ENCODE data around the gene NUP37. TPM values are rescaled to one million over a fixed set of nuclear protein-coding genes. Genes with fewer than 3 reads are reported as not detected.

NUP37 gene
- total and polyA plus RNA-seq, 2 of the 8 experiments (the other 6 are each of a cell fraction or from before 2014, with no cell fraction given): 53.5 to 71.0 TPM

- Histone ChIP-seq H2BK15ac (ENCODE audit: low read length) (no peak overlapping the region), H2AFZ (ENCODE audit: low read length) (no peak overlapping the region), H2AK5ac (ENCODE audit: low read depth, low read length) (no peak overlapping the region), H3K23ac (ENCODE audit: insufficient read length) (no peak overlapping the region), H3K4ac (replicated peaks; ENCODE audit: insufficient read length, low read depth, low read length) (no peak overlapping the region), H2BK120ac (replicated peaks; ENCODE audit: low read depth, low read length) (no peak overlapping the region), H3K27me3 (replicated peaks in 1 of 4; ENCODE audit: control insufficient read depth in 3 of 4, extremely low read depth in 1 of 4, insufficient read depth in 3 of 4, low read length in 3 of 4) (no peaks in the 10 kb centered on the region), H3K18ac (ENCODE audit: extremely low read depth, low read length) (no peak overlapping the region), H2BK12ac (ENCODE audit: low read depth, low read length) (no peak overlapping the region), H3K4me1 (replicated peaks in 1 of 4; ENCODE audit: control insufficient read depth in 3 of 4, insufficient read depth in 4 of 4, low read length in 3 of 4) (no peaks in the 10 kb centered on the region), H3K9me3 (ENCODE audit: insufficient read depth in 2 of 2, low read depth in 1 of 2, low read length in 1 of 2) (no peaks in the 10 kb centered on the region), H4K20me1 (replicated peaks in 1 of 2; ENCODE audit: control insufficient read depth in 1 of 2, insufficient read depth in 2 of 2, low read length in 2 of 2) (no peaks in the 10 kb centered on the region), H4K8ac (ENCODE audit: extremely low read depth, insufficient read depth, low read length) (no peak overlapping the region), H3K79me1 (ENCODE audit: low read depth, low read length) (no peaks in the 10 kb centered on the region), H2BK5ac (ENCODE audit: low read depth, low read length) (no peak overlapping the region), H3K14ac (ENCODE audit: insufficient read length) (no peak overlapping the region), H3K9ac (replicated peaks in 1 of 4; ENCODE audit: extremely low read depth in 1 of 4, low read depth in 3 of 4, low read length in 3 of 4) (no peak overlapping the region), H4K91ac (replicated peaks; ENCODE audit: insufficient read length, low read length) (no peak overlapping the region), H2BK20ac (ENCODE audit: low read length) (no peak overlapping the region), H3K56ac (replicated peaks; ENCODE audit: insufficient read length, low read depth, low read length) (no peak overlapping the region), H3K36me3 (ENCODE audit: control insufficient read depth in 2 of 4, insufficient read depth in 4 of 4, low read length in 3 of 4) (peaks cover 0 to 2% (median 0%) of the 10 kb centered on the region in 4 experiments; a peak in 3 of 8 replicates), H3K79me2 (ENCODE audit: control insufficient read depth in 1 of 2, insufficient read depth in 2 of 2, low read length in 2 of 2) (no peaks in the 10 kb centered on the region), H3K23me2 (ENCODE audit: low read depth, low read length) (no peaks in the 10 kb centered on the region), H3K27ac (ENCODE audit: low read depth, low read length) (no peak overlapping the region), H3K4me3 (ENCODE audit: extremely low read depth in 1 of 4, insufficient read depth in 2 of 4, low read depth in 3 of 4, low read length in 4 of 4) (no peak overlapping the region), H3K4me2 (ENCODE audit: insufficient read depth in 1 of 2, low read depth in 2 of 2, low read length in 2 of 2) (no peak overlapping the region), H4K5ac (ENCODE audit: insufficient read length, low read depth, low read length) (no peak overlapping the region)
- CTCF ChIA-PET (ENCODE audit: partially characterized antibody): no interaction called here
- no peak for DNase-seq (ENCODE audit: low read depth in 1 of 2, low spot score in 2 of 2)
- FAIRE-seq: no peak
- 93% methylated on average over 1 of the region's 1 CpG; no CpG with 5 or more reads in 1 of the 2 experiments for WGBS, 2 experiments (ENCODE audit: extremely low coverage in 1 of 2, insufficient coverage in 1 of 2, insufficient read length in 1 of 2, insufficient replicate concordance in 2 of 2, low coverage in 1 of 2, low lambda C conversion rate in 2 of 2, missing lambda C conversion rate in 1 of 2)
- POLR2A ChIA-PET (ENCODE audit: partially characterized antibody): no interaction called here
- no peak for TF ChIP-seq ASH2L (IDR thresholded peaks at IDR 0.05; ENCODE audit: low read length)
- no peak for TF ChIP-seq TAF1 (IDR thresholded peaks at IDR 0.05; ENCODE audit: low read depth, low read length)
- TF ChIP-seq SIX5 (IDR thresholded peaks at IDR 0.05; ENCODE audit: low read depth, low read length): no peak
- TF ChIP-seq PHF8 (conservative IDR thresholded peaks at IDR 0.05; ENCODE audit: low read depth, low read length): no peak
- no peak for TF ChIP-seq POLR2AphosphoS5 (IDR thresholded peaks at IDR 0.05; ENCODE audit: low read depth, low read length)
- TF ChIP-seq CTBP2 (IDR thresholded peaks at IDR 0.05; ENCODE audit: borderline replicate concordance, insufficient read depth, insufficient read length, low read length): no peak
- TF ChIP-seq EGR1 (IDR thresholded peaks at IDR 0.05; ENCODE audit: borderline replicate concordance, low read depth, low read length): no peak
- TF ChIP-seq JUN (IDR thresholded peaks at IDR 0.05; ENCODE audit: low read depth, low read length): no peak
- no peak for TF ChIP-seq EP300 (IDR thresholded peaks at IDR 0.05; ENCODE audit: borderline replicate concordance in 1 of 2, low read depth in 2 of 2, low read length in 2 of 2)
- no peak for TF ChIP-seq USF2 (IDR thresholded peaks at IDR 0.05; ENCODE audit: low read length)
- TF ChIP-seq RAD21 (IDR thresholded peaks at IDR 0.05 in 1 of 2, conservative IDR thresholded peaks at IDR 0.05 in 1 of 2; ENCODE audit: low read depth in 2 of 2, low read length in 2 of 2): no peak
- TF ChIP-seq KDM5A (IDR thresholded peaks at IDR 0.05; ENCODE audit: low read length): no peak
- TF ChIP-seq SAP30 (IDR thresholded peaks at IDR 0.05; ENCODE audit: insufficient read depth, insufficient replicate concordance, low read length): no peak
These were observed 24.3 kb upstream of the NUP37 start for GRCh38 chr12:102144221-102144620.
